ENCODE measurements around the gene LTA.

The LTA gene

DNA sequence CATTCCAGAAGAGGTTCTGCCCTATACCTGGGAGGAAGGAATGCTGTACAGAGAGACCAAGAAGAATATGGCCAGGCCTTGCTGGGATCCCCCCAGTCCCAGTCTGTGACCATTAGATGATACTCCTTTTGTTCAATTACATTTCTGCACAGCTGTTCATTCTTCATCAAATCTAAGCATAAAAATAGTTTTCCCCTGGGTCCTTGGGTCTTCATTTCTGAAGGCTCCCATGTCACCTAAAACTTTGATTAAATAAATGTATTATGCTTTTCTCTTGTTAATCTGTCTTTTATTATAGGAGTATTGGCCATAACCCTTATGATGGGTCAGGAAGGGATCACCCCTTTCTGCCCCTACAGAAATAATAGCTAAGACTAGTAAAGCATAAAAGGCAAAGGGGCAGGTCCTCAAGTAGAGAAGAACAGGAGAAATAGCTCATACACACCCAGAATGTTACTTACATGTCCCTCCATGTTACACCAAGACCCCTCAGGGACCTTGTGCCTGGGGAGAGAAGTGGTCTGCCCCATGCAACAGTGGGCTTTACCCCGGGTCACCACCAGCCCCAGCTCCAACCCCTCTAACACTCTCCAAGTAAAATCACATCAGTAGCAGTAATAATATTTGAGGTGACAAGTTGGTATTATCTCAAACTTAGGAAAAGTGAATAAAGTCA is 2.1 kb upstream of the LTA start:
- no peak for DNase-seq

DNA sequence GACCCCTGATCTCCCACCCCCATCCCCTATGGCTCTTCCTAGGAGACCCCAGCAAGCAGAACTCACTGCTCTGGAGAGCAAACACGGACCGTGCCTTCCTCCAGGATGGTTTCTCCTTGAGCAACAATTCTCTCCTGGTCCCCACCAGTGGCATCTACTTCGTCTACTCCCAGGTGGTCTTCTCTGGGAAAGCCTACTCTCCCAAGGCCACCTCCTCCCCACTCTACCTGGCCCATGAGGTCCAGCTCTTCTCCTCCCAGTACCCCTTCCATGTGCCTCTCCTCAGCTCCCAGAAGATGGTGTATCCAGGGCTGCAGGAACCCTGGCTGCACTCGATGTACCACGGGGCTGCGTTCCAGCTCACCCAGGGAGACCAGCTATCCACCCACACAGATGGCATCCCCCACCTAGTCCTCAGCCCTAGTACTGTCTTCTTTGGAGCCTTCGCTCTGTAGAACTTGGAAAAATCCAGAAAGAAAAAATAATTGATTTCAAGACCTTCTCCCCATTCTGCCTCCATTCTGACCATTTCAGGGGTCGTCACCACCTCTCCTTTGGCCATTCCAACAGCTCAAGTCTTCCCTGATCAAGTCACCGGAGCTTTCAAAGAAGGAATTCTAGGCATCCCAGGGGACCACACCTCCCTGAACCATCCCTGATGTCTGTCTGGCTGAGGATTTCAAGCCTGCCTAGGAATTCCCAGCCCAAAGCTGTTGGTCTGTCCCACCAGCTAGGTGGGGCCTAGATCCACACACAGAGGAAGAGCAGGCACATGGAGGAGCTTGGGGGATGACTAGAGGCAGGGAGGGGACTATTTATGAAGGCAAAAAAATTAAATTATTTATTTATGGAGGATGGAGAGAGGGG is 1.4 kb downstream of the LTA start:
- DNase-seq, result no peak

DNA sequence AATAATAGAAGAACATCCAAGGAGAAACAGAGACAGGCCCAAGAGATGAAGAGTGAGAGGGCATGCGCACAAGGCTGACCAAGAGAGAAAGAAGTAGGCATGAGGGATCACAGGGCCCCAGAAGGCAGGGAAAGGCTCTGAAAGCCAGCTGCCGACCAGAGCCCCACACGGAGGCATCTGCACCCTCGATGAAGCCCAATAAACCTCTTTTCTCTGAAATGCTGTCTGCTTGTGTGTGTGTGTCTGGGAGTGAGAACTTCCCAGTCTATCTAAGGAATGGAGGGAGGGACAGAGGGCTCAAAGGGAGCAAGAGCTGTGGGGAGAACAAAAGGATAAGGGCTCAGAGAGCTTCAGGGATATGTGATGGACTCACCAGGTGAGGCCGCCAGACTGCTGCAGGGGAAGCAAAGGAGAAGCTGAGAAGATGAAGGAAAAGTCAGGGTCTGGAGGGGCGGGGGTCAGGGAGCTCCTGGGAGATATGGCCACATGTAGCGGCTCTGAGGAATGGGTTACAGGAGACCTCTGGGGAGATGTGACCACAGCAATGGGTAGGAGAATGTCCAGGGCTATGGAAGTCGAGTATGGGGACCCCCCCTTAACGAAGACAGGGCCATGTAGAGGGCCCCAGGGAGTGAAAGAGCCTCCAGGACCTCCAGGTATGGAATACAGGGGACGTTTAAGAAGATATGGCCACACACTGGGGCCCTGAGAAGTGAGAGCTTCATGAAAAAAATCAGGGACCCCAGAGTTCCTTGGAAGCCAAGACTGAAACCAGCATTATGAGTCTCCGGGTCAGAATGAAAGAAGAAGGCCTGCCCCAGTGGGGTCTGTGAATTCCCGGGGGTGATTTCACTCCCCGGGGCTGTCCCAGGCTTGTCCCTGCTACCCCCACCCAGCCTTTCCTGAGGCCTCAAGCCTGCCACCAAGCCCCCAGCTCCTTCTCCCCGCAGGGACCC is 2.3 kb downstream of the LTA start:
- no peak for DNase-seq

DNA sequence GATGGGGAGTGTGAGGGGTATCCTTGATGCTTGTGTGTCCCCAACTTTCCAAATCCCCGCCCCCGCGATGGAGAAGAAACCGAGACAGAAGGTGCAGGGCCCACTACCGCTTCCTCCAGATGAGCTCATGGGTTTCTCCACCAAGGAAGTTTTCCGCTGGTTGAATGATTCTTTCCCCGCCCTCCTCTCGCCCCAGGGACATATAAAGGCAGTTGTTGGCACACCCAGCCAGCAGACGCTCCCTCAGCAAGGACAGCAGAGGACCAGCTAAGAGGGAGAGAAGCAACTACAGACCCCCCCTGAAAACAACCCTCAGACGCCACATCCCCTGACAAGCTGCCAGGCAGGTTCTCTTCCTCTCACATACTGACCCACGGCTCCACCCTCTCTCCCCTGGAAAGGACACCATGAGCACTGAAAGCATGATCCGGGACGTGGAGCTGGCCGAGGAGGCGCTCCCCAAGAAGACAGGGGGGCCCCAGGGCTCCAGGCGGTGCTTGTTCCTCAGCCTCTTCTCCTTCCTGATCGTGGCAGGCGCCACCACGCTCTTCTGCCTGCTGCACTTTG is 3.3 kb downstream of the LTA start, which contains the start of gene TNF:
Gene TNF, plus strand, starts transcription at position 231 of the 567 bp plus-strand sequence. Its CDS starts 177 bp downstream, at position 408.
- DNase-seq, result no peak

DNA sequence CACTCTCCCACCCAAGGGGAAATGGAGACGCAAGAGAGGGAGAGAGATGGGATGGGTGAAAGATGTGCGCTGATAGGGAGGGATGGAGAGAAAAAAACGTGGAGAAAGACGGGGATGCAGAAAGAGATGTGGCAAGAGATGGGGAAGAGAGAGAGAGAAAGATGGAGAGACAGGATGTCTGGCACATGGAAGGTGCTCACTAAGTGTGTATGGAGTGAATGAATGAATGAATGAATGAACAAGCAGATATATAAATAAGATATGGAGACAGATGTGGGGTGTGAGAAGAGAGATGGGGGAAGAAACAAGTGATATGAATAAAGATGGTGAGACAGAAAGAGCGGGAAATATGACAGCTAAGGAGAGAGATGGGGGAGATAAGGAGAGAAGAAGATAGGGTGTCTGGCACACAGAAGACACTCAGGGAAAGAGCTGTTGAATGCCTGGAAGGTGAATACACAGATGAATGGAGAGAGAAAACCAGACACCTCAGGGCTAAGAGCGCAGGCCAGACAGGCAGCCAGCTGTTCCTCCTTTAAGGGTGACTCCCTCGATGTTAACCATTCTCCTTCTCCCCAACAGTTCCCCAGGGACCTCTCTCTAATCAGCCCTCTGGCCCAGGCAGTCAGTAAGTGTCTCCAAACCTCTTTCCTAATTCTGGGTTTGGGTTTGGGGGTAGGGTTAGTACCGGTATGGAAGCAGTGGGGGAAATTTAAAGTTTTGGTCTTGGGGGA is 4.0 kb downstream of the LTA start:
- no peak for DNase-seq

DNA sequence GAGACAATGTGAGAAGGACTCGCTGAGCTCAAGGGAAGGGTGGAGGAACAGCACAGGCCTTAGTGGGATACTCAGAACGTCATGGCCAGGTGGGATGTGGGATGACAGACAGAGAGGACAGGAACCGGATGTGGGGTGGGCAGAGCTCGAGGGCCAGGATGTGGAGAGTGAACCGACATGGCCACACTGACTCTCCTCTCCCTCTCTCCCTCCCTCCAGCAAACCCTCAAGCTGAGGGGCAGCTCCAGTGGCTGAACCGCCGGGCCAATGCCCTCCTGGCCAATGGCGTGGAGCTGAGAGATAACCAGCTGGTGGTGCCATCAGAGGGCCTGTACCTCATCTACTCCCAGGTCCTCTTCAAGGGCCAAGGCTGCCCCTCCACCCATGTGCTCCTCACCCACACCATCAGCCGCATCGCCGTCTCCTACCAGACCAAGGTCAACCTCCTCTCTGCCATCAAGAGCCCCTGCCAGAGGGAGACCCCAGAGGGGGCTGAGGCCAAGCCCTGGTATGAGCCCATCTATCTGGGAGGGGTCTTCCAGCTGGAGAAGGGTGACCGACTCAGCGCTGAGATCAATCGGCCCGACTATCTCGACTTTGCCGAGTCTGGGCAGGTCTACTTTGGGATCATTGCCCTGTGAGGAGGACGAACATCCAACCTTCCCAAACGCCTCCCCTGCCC is 4.9 kb downstream of the LTA start:
- DNase-seq, result no peak

DNA sequence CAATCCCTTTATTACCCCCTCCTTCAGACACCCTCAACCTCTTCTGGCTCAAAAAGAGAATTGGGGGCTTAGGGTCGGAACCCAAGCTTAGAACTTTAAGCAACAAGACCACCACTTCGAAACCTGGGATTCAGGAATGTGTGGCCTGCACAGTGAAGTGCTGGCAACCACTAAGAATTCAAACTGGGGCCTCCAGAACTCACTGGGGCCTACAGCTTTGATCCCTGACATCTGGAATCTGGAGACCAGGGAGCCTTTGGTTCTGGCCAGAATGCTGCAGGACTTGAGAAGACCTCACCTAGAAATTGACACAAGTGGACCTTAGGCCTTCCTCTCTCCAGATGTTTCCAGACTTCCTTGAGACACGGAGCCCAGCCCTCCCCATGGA is 5.5 kb downstream of the LTA start:
- DNase-seq, result no peak

DNA sequence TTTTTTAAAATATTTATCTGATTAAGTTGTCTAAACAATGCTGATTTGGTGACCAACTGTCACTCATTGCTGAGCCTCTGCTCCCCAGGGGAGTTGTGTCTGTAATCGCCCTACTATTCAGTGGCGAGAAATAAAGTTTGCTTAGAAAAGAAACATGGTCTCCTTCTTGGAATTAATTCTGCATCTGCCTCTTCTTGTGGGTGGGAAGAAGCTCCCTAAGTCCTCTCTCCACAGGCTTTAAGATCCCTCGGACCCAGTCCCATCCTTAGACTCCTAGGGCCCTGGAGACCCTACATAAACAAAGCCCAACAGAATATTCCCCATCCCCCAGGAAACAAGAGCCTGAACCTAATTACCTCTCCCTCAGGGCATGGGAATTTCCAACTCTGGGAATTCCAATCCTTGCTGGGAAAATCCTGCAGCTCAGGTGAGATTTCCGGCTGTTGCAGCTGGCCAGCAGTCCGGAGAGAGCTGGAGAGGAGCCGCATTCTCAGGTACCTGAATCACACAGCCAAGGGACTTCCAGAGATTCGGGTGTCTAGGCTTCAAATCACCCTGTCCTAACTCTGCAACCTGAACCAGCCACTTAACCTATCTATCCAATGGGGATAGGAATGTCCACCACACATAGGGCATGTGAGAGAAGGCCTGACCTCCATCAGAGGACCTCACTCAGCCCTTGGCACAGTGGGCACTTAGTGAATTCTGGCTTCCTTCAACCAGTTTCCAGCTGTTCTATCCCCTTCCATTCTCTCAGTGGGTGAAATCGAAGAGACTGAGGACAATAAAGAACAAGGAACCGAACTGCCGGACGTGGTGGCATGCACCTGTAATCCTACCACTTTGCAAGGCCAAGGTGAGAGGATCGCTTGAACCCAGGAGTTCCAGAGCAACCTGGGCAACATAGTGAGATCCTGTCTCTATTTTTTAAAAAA is 6.4 kb downstream of the LTA start:
- DNase-seq, result no peak

DNA sequence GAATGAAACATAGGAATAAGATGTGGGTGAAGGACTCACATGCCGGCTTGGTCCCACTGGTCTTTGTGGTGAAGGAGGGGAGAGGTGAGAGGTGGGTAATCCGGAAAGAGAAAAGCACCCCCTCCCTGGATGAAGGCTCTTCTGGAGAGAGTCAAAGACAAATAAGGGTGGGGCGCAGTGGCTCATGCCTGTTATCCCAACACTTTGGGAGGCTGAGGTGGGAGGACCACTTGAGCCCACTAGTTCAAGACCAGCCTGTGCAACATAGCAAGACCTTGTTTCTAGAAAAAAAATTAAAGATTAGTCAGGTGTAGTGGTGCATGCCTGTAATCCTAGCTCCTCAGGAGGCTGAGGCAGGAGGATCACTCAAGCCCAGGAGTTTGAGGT is 7.0 kb downstream of the LTA start:
- DNase-seq, result no peak

DNA sequence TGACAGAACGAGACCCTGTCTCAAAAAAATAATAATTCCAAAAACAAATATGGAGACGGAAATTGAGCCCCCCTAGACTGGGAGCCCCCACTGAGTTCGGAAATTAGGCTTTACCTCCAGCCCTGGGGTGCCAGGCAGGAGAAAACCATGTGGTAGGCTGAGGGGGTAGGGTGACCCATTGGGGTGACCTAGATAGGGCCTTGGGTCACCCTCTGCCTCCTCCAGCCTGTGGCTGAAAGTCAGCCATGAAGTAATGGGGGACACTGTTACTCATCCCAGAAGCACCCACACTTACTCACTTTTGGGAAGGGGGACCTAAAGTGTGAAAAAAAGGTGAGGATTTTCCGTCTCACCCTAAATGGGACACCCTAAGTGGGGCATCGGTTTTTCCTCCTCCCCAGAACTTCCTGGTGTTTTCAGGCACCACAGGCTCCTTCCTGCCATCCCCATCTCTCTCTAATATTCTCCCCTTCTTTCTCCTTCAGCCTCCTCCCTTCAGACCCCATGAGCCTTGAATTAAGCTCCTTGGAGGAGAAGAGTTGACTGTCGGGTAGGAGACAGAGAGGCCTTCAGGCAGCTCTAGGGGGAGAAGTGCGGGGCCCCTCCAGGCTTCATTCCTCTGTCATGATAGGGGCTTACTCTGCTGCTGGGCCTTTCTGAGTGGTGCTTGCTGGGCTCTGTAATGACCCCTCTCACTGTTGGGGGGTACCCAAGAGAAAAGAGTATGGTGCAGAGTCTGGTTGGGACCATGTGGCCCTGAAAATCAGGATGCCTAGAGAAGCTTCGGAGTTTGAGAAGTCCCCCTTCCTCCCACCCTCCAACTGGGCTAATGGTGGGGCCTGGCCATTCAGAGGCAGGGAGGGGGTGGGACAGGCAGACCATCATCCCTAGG is 7.7 kb downstream of the LTA start:
- DNase-seq, result no peak

DNA sequence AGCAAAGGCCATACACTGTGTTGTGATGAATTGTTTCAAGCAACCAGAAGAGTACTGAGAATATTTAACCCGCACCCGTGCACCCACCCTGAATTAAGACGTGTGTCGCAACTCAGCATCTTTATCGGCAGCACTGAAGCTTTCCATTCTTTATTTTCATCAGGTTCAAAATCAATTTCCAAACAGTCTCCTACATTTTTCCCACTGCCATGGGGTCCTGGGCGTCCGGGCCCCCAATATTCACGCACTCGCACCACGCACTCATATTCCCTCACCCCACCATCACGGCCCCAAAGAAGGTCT is 8.3 kb downstream of the LTA start:
- DNase-seq, result no peak

DNA sequence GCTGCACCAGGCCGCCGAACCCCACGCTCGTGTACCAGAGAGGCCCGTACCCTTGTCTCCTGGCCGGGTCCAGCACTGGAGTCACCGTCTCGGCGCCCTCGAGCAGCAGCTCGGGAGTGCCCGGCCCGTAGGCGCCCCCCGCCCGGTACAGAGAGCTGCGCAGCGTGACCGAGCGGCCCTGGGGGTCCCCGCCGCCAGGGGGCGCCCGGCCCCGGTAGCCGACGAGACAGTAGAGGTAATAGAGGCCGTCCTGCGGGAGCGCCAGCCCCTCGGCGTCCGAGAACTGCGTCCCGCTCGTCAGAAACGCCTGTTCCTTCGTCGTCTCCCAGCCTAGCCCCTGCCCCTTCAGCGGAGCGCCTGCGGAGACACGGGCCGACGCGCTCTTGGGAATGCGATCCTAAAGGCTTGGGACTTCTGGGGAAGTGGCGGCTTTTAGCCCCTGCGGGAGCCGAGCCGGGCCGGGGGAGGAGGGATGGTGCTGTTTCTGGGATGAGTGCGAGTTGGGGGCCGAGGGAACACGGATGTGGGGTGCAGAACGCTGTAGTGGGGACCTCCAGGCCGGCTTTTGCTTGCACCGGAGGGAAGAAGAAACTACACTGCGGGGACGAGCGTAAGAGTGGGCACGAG is 8.8 kb downstream of the LTA start:
- DNase-seq, result peak; percentile 81

DNA sequence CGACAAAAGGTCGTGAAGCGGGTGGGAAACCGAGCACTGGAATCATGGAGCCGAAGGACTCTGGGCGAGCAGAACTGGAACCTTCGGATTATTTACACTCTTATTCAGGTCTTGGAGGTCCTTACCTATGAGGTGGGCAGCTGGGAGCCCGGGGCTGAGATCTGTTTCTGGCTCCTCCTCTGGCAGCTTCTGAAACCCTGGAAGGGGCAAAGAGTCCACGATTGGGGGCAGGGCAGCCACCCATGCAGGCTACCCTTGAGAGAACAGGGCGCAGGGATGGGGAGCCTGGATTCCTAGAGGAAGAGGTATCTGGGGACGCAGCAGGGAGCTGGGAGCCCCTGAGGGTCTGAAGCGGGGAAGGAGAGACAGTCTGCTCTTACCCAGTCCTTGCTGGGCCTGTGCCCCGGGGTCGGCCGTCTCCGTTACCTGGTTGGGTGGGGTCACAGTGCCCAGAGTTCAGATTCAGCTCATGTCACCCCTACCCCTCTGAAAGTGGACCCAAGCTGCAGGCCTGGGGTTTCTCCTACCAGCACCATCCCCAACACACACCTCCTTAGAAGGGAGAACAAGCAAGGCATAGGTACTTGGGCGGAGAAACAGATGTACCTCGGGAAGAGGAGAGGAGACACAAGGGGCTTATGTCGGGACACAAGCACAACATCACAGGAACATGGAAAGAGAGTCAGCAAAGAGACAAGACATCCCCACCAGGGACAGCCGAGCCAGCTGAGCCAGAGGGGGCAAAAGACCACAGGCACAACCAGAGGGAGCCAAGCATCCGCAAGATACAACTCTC is 9.5 kb downstream of the LTA start:
- no peak for DNase-seq

DNA sequence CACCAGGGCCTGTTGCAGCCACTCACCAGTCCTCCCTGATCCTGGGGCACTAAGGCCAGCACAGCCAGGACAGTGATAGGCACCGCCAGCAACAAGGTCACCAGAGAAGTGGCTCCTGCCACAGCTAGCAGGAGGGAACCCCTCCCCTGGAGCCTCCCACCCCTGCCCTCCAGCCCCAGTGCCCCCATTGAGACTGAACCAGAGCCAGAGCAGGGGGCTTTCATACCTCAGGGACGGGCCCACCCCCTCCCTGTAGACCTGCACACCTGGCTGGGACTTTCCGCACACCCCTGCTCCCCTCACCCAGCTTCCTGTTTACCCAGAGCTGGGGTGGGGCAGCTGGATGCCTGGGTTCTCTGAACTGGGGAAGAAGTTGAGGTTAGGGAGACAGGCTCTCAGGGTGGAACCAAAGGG is 10.1 kb downstream of the LTA start, which contains the start of gene LTB:
Gene LTB, minus strand, starts transcription at position 195 of the 414 bp plus-strand sequence. Its CDS starts 7 bp downstream, at position 188.
- DNase-seq, result no peak

DNA sequence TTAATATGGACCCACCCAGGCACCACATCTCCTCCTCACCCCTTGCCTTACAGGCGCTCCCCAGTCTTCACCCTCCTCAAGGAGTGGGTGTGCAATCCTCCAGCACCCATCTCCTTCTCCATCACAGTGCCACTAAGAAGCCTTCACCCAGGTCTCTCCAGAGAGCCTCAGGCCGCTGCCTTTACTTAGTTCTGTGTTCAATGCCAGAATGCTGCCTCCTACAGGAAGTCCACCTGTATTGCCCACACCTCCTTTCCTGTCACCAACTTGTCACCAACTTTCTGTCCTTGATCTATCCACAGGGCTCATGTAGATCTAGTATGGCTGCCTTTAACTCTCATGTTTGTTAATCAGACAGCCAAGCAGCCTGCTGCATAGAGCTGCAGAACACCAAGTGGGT is 13.4 kb downstream of the LTA start:
- no peak for DNase-seq

DNA sequence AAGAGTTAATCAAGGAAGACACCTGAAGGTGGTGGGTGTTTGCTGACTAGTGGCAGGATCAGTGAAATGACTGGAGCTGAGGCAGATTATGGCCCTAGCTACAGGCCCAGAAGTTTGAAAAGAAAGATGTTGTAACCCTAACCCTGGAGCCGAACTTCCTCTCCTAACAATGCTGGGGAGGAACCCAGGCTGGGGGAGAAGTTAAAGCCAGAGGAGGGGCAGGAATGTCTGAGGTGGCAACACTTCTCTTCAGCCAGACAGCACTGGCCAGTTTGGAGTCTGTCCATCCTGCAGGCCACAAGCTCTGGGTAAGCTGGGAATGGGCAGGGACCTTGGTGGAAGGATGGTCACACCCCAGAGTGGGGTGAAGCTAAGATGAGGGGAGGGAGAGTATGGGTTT is 13.9 kb downstream of the LTA start, which contains the start of gene LST1:
Gene LST1, plus strand, starts transcription at position 270 of the 400 bp plus-strand sequence. CDS start 1,023 bp downstream, outside the sequence.
- DNase-seq, result no peak

DNA sequence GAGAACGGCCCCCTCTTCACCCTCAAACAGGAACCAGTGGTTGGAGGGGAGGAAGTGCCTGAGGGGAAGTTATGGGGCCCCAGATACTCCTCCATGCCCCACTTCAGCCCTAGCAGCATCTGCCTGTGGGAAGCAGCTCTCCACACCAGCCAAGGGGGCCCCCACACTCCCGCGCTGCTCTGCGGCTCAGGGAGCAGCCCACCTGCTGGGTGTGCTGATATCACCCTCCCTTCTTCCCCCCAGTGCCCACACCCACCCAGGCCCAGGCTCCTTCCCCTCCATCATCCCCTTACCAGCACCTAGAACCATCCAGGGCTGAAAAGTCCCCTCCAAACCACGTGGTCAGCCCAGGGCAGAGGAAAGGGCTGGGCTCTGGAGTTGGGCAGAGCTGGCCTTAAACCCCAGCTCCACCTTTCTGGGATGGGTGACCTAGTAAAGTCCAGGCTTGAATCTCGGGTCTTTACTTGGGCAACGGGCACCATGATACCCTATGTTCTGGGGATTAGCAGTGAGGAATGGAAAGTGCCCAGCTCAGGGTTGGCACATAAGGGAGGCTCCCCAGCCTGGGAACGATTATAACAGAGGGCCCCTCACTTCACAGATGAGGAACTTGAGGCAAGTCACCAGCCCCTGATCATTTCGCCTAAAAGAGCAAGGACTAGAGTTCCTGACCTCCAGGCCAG is 14.7 kb downstream of the LTA start:
- DNase-seq, result no peak
